Renal cortex interstitium (tissue), 11 donors: ENCODE data around the gene SORD. TPM values are rescaled to one million over a fixed set of nuclear protein-coding genes. Genes with fewer than 3 reads are reported as not detected.

ENCODE experiments used
- DNase-seq, 11 donors: peaks; one replicate each; pipeline ENCODE4 v3.0.0-alpha.2; 2013; ENCODE audit warnings: low read depth in 9 of 11, low spot score in 4 of 11; ENCODE audit errors: extremely low read depth in 1 of 11
- polyA plus RNA-seq, 3 donors: library from polyadenylated mRNA; unstranded; fragments of 120-200 nt; gene quantifications; one replicate each; pipeline ENCODE4 v1.2.1, GENCODE V29; 2013; ENCODE audit not compliant: insufficient read length in 3 of 3

SORD gene
- polyA plus RNA-seq, 3 donors: 38.1 to 44.3 (median 41.7) TPM

DNA sequence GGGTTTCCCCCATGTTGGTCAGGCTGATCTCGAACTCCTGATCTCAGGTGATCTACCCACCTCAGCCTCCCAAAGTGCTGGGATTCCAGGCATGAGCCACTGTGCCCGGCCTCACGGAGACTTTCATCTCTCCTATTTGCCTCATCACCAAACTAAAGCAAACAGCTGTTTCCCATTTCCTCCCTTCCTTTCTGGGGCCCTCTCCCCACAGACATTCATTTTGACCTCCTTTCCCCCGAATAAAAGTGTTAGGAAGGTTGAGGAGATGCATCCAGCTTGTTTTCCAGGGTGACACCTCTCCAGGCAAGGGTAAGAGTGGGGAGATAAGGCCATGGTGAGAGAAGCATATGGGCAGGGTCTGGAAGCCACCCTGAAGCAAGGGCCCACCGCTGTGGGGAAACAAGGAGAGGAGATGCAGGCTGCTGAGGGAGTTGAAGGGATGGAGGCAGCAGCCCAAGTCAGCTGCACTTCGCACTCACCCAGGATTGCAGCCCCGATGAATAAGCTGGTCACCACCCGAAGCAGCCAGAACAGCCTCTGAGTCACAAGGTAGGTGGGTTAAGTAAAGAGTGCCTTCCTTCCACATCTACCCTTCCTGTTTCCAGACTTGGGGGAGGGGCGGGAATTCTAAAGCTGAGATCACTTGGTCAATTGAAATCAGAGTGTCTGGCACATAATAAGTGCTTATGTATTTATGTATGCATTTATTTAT, 98.9 kb downstream of the SORD start:
- no peak for DNase-seq

GRCh38 chr15:45122719-45123118, 99.7 kb downstream of the SORD start:
- DNase-seq: no peak

- DNase-seq: no peak
These were observed 100.4 kb downstream of the SORD start for GRCh38 chr15:45123397-45123796.

GRCh38 chr15:45126535-45127158, 103.7 kb downstream of the SORD start:
- no peak for DNase-seq

Other genes starting within 250 kb of the SORD start
- gene TERB2, start 66.5 kb upstream of the SORD start, polyA plus RNA-seq: not detected
- gene DUOX2, start 91.0 kb downstream of the SORD start, polyA plus RNA-seq: under 1 TPM; 0.05 to 0.11 (median 0.07) TPM
- not detected for gene DUOXA2, start 91.1 kb downstream of the SORD start, polyA plus RNA-seq
- under 1 TPM; 0.16 to 0.56 (median 0.20) TPM for gene DUOXA1, start 106.7 kb downstream of the SORD start, polyA plus RNA-seq
- 1 to 10 TPM; 3.2 to 5.1 (median 3.8) TPM for gene DUOX1, start 106.8 kb downstream of the SORD start, polyA plus RNA-seq
- 10 to 100 TPM; 15.0 to 20.4 (median 16.5) TPM for gene SHF, start 164.8 kb downstream of the SORD start, polyA plus RNA-seq
- under 1 TPM; 0.48 to 0.82 (median 0.55) TPM for gene SLC28A2, start 229.0 kb downstream of the SORD start, polyA plus RNA-seq